GM19240 (cell line): Measurements from ENCODE around the gene CDH5.

Experiments
- DNase-seq: peaks from one replicate; pipeline ENCODE4 v3.0.0; 2011; ENCODE audit warnings: low spot score; ENCODE audit not compliant: insufficient read length

Gene CDH5

GRCh38 chr16:66354034-66354909, 12.2 kb upstream of the CDH5 start:
- DNase-seq = no peak

GRCh38 chr16:66355526-66355925, 11.0 kb upstream of the CDH5 start:
- no peak for DNase-seq

GRCh38 chr16:66357523-66357928, 9.0 kb upstream of the CDH5 start:
- peak; percentile 51 for DNase-seq

GRCh38 chr16:66358231-66358630, 8.3 kb upstream of the CDH5 start:
- DNase-seq = no peak

- no peak for DNase-seq
Observed at GRCh38 chr16:66359012-66359411, 7.5 kb upstream of the CDH5 start.

GRCh38 chr16:66359811-66360608, 6.5 kb upstream of the CDH5 start:
- DNase-seq = no peak

GRCh38 chr16:66360624-66361324, 5.7 kb upstream of the CDH5 start:
- no peak for DNase-seq

GRCh38 chr16:66361604-66362135, 4.8 kb upstream of the CDH5 start:
- no peak for DNase-seq

- no peak for DNase-seq
Observed at GRCh38 chr16:66363211-66363777, 3.2 kb upstream of the CDH5 start.

- no peak for DNase-seq
Observed at GRCh38 chr16:66364117-66364958, 2.2 kb upstream of the CDH5 start.

- DNase-seq = no peak
Observed at GRCh38 chr16:66364959-66365306, 1.6 kb upstream of the CDH5 start.

GRCh38 chr16:66365651-66366050, 840 bp upstream of the CDH5 start:
- no peak for DNase-seq

- DNase-seq = no peak
Observed at GRCh38 chr16:66367968-66368891, 1.7 kb downstream of the CDH5 start.

GRCh38 chr16:66369055-66369592, 2.6 kb downstream of the CDH5 start:
- DNase-seq = no peak

GRCh38 chr16:66370786-66371684, 4.5 kb downstream of the CDH5 start:
- no peak for DNase-seq

GRCh38 chr16:66372078-66372897, 5.8 kb downstream of the CDH5 start:
- no peak for DNase-seq

- DNase-seq = no peak
Observed at GRCh38 chr16:66372898-66373155, 6.3 kb downstream of the CDH5 start.

- DNase-seq = no peak
Observed at GRCh38 chr16:66373667-66374066, 7.2 kb downstream of the CDH5 start.
